Measurements from ENCODE around the gene GABRR1. TPM values are rescaled to one million over a fixed set of nuclear protein-coding genes. Genes with fewer than 3 reads are reported as not detected.
"Not testable (repeated sequence)": the region's sequence is repeated elsewhere in the genome, so short reads cannot be mapped to it uniquely, and the experiment has no call there.

The GABRR1 gene
- total RNA-seq, 1 donor from 2014 or later, result not detected

- Histone ChIP-seq H3K36me3 (ENCODE audit: control insufficient read depth, insufficient read depth, low read length) (no peaks in the 10 kb centered on the region), H3K4me3 (ENCODE audit: low read depth, low read length) (no peak overlapping the region), H3K27me3 (ENCODE audit: control insufficient read depth, insufficient read depth, low read length) (no peaks in the 10 kb centered on the region)
- DNase-seq (ENCODE audit: low read depth), result no peak
- TF ChIP-seq CTCF (IDR thresholded peaks at IDR 0.05; ENCODE audit: insufficient read depth, low read length, poor library complexity, severe bottlenecking), result no peak
Observed at GRCh38 chr6:89237158-89237557, 20.0 kb upstream of the GABRR1 start.

- not testable (repeated sequence) for DNase-seq (ENCODE audit: low read depth); H3K4me3 ChIP-seq (ENCODE audit: low read depth, low read length); H3K36me3 ChIP-seq (ENCODE audit: control insufficient read depth, insufficient read depth, low read length); H3K27me3 ChIP-seq (ENCODE audit: control insufficient read depth, insufficient read depth, low read length)
Observed at GRCh38 chr6:89233605-89234004, 16.4 kb upstream of the GABRR1 start.

- no peaks in the 10 kb centered on the region for H3K36me3 ChIP-seq (ENCODE audit: control insufficient read depth, insufficient read depth, low read length)
- no peak for DNase-seq (ENCODE audit: low read depth)
- H3K4me3 ChIP-seq (ENCODE audit: low read depth, low read length), result no peak overlapping the region
- TF ChIP-seq CTCF (IDR thresholded peaks at IDR 0.05; ENCODE audit: insufficient read depth, low read length, poor library complexity, severe bottlenecking), result no peak
- no peaks in the 10 kb centered on the region for H3K27me3 ChIP-seq (ENCODE audit: control insufficient read depth, insufficient read depth, low read length)
Observed at GRCh38 chr6:89222712-89223039, 5.5 kb upstream of the GABRR1 start.

- no peaks in the 10 kb centered on the region for H3K36me3 ChIP-seq (ENCODE audit: control insufficient read depth, insufficient read depth, low read length)
- H3K4me3 ChIP-seq (ENCODE audit: low read depth, low read length), result no peak overlapping the region
- no peaks in the 10 kb centered on the region for H3K27me3 ChIP-seq (ENCODE audit: control insufficient read depth, insufficient read depth, low read length)
- TF ChIP-seq CTCF (IDR thresholded peaks at IDR 0.05; ENCODE audit: insufficient read depth, low read length, poor library complexity, severe bottlenecking), result no peak
- no peak for DNase-seq (ENCODE audit: low read depth)
Observed at GRCh38 chr6:89221971-89222711, 5.0 kb upstream of the GABRR1 start.

- no peak for DNase-seq (ENCODE audit: low read depth)
- TF ChIP-seq CTCF (IDR thresholded peaks at IDR 0.05; ENCODE audit: insufficient read depth, low read length, poor library complexity, severe bottlenecking), result no peak
- no peak overlapping the region for H3K4me3 ChIP-seq (ENCODE audit: low read depth, low read length)
Observed at GRCh38 chr6:89221129-89221528, 4.0 kb upstream of the GABRR1 start.

GRCh38 chr6:89216411-89216810 lies 747 bp downstream of the GABRR1 start:
- Histone ChIP-seq H3K27me3 (ENCODE audit: control insufficient read depth, insufficient read depth, low read length) (peaks cover 2% of the 10 kb centered on the region), H3K36me3 (ENCODE audit: control insufficient read depth, insufficient read depth, low read length) (no peaks in the 10 kb centered on the region), H3K4me3 (ENCODE audit: low read depth, low read length) (no peak overlapping the region)
- DNase-seq (ENCODE audit: low read depth), result no peak
- no peak for TF ChIP-seq CTCF (IDR thresholded peaks at IDR 0.05; ENCODE audit: insufficient read depth, low read length, poor library complexity, severe bottlenecking)

More at GRCh38 chr6:89221129-89221528, 4.0 kb upstream of the GABRR1 start:
- no peaks in the 10 kb centered on the region for H3K36me3 ChIP-seq (ENCODE audit: control insufficient read depth, insufficient read depth, low read length)
- peaks cover 2% of the 10 kb centered on the region for H3K27me3 ChIP-seq (ENCODE audit: control insufficient read depth, insufficient read depth, low read length)
